ENCODE data around the gene WFS1.

- TF ChIP-seq, protein P1, sequence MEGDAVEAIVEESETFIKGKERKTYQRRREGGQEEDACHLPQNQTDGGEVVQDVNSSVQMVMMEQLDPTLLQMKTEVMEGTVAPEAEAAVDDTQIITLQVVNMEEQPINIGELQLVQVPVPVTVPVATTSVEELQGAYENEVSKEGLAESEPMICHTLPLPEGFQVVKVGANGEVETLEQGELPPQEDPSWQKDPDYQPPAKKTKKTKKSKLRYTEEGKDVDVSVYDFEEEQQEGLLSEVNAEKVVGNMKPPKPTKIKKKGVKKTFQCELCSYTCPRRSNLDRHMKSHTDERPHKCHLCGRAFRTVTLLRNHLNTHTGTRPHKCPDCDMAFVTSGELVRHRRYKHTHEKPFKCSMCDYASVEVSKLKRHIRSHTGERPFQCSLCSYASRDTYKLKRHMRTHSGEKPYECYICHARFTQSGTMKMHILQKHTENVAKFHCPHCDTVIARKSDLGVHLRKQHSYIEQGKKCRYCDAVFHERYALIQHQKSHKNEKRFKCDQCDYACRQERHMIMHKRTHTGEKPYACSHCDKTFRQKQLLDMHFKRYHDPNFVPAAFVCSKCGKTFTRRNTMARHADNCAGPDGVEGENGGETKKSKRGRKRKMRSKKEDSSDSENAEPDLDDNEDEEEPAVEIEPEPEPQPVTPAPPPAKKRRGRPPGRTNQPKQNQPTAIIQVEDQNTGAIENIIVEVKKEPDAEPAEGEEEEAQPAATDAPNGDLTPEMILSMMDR (IDR thresholded peaks at IDR 0.05), result no peak
- no peak for TF ChIP-seq POLR2A (IDR thresholded peaks at IDR 0.05)
These were observed 28.4 kb downstream of the WFS1 start for GRCh38 chr4:6298035-6298434.

Measured in thyroid gland (tissue), 4 donors.